Endothelial cell of umbilical vein (primary cell): ENCODE measurements around the gene BARD1.

Source experiments
- EZH2 ChIP-seq: IDR thresholded peaks from 2 replicates; pipeline ENCODE4 v1.6.1; 2012; ENCODE audit warnings: borderline replicate concordance, low read depth, mild to moderate bottlenecking, moderate library complexity, low read length, inconsistent platforms; ENCODE audit not compliant: severe bottlenecking
- JUN ChIP-seq: IDR thresholded peaks from 2 replicates; pipeline ENCODE4 v1.6.1; 2011; ENCODE audit warnings: borderline replicate concordance, low read depth; ENCODE audit not compliant: insufficient read length, insufficient read depth
- MYC ChIP-seq: IDR thresholded peaks from one replicate; pipeline ENCODE4 v1.6.1; 2011; ENCODE audit warnings: mild to moderate bottlenecking, low read depth, low read length
- POLR2A ChIP-seq: IDR thresholded peaks from 2 replicates; pipeline ENCODE4 v1.6.1; 2012; ENCODE audit warnings: low read depth, mild to moderate bottlenecking, control low read depth, low read length
- TF ChIP-seq, protein P1 (sequence below), 2 donors: IDR thresholded peaks; 1 replicate in 1 of 2; 2 replicates in 1 of 2; pipeline ENCODE4 v1.5.1; 2011; ENCODE audit warnings: low read length in 2 of 2, mild to moderate bottlenecking in 2 of 2, moderate library complexity in 2 of 2, control low read depth in 1 of 2, inconsistent platforms in 1 of 2, low read depth in 1 of 2; ENCODE audit not compliant: insufficient read depth in 1 of 2; ENCODE audit errors: extremely low read depth in 1 of 2

- TF ChIP-seq POLR2A (no peak), JUN (no peak), EZH2 (no peak), MYC (no peak)
- TF ChIP-seq, protein P1, sequence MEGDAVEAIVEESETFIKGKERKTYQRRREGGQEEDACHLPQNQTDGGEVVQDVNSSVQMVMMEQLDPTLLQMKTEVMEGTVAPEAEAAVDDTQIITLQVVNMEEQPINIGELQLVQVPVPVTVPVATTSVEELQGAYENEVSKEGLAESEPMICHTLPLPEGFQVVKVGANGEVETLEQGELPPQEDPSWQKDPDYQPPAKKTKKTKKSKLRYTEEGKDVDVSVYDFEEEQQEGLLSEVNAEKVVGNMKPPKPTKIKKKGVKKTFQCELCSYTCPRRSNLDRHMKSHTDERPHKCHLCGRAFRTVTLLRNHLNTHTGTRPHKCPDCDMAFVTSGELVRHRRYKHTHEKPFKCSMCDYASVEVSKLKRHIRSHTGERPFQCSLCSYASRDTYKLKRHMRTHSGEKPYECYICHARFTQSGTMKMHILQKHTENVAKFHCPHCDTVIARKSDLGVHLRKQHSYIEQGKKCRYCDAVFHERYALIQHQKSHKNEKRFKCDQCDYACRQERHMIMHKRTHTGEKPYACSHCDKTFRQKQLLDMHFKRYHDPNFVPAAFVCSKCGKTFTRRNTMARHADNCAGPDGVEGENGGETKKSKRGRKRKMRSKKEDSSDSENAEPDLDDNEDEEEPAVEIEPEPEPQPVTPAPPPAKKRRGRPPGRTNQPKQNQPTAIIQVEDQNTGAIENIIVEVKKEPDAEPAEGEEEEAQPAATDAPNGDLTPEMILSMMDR (IDR thresholded peaks at IDR 0.05; ENCODE audit: extremely low read depth in 1 of 2, insufficient read depth in 1 of 2, low read depth in 1 of 2, low read length in 2 of 2): no peak
Observed at GRCh38 chr2:214724741-214725140, 84.7 kb downstream of the BARD1 start.
